ENCODE measurements around the gene CCL5.

CCL5 gene

GRCh38 chr17:35879773-35880654 lies at the start of gene CCL5:
Gene CCL5, minus strand, starts transcription at chr17:35880360.
- no peak for DNase-seq

DNA sequence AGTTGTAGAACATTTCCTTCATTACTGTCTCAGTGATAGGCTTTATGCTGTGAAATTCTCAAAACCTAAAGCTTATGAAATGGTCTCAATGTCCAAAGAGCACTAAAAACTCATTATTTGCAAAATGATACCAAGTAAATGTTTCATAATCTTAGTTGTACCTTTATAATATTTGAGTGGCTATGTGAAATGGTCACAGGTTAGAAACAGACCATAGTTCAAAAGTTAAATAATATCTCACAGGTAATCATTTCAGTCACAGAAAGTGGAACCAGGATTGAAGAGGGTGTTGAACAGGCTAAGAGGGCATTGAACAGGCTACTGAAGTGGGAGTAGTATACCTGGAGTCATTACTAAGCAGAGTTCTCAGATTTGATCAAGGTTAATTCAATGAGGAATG lies 47.6 kb upstream of the CCL5 start:
- no peak for DNase-seq

DNA sequence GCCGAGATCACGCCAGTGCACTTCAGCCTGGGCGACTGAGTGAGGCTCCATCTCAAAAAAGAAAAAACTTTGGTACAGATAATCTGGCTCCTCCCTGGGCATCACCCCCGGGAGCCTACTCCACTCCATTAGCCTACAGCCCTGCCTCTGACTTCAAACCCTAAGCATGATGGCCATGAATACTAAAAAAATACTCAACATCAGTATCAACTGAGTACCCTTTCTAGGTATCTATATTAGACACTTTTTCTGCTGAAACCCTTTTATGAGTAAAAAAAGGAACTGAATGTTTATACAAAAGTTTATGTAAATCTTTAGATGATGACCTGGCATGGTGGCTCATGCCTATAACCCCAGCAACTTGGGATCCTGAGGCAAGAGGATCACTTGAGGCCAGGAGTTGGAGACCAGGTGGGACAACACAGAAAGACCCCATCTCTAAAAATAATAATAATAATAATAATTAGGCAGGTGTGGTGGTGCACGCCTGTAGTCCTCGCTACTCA lies 43.5 kb upstream of the CCL5 start:
- DNase-seq = no peak

DNA sequence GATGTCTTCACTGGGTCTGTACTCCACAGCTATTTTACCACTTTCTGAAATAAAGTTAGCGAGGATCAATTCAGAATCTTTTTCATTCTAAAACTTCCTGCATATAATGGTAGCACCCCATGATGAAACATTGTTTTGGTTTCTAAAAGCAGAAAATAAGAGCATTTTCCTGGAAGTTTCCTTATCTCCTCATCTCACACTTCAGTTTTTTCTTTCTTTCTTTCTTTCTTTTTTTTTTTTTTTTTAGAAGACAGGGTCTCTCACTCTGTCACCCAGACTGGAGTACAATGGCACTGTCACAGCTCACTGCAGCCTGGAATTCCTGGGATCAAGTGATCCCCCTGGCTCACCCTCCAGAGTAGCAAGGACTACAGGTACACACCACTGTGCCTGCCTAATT lies 40.1 kb upstream of the CCL5 start:
- DNase-seq = no peak

DNA sequence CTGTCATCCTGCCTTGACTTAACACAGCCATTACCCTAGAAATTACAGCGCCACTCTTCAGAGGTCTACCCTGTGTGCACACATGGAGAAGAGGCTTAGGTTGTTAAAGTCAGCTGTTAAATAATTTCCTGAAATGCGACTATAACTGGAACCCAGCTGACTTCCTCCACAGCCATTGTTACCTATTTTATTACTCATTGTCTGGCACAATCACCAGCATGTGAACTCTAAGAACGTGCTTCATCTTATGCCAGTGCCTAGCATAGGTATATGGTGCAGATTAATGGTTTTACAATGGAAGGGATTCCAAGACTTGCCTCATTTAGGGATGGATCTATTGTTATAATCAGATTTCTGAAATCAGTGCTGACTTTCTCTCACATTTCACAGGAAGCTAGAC lies 38.5 kb upstream of the CCL5 start:
- no peak for DNase-seq

- DNase-seq = no peak
Measured at GRCh38 chr17:35917519-35918213, 37.5 kb upstream of the CCL5 start.

- no peak for DNase-seq
Measured at GRCh38 chr17:35915153-35915964, 35.2 kb upstream of the CCL5 start.

DNA sequence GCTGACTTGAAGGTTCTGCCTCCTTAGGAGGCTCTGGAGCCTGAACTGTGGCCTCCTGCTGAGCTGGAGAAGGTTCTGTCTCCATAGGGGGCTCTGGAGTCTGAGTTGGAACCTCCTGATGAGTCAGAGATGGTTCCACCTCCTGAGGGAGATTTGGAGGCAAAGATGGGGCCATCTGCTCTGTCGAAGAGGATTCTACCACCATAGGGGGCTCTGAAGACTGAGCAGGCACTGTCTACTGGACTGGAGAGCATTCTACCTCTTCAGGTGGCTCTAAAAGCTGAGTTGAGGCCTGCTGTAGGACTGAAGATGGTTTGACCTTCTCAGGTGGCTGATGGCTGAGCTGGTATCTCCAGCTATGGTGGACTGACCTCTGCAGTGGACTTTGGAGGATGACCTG lies 34.2 kb upstream of the CCL5 start:
- no peak for DNase-seq

- no peak for DNase-seq
Measured at GRCh38 chr17:35913609-35914008, 33.4 kb upstream of the CCL5 start.

GRCh38 chr17:35912942-35913341 lies 32.8 kb upstream of the CCL5 start:
- no peak for DNase-seq

DNA sequence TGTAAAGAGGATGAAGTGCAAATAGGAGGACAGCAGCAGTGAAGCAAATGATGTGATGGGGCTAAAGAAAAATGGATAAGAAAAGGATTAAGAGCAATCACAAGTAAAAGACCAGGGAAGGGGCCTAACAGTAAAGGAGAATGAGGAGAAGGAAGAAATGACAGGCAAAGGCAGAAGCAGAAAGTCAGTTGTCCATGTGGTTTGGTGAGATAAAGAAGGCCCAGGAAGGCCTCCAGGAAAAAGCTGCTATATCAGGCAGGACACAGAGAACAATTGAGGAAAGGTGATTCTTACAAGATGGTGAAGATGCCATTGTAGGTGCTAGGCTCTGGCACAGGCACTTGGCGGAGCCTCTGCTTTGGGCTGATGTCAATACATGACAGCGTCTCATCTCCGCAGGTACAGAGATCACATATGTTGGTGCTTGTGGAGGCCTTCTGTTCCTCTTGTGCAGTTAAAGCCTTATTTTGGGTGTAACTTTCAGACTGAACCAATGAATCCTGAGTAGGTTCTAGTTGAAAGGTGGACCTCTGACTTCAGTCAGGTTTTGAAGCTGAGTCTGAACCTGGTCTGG lies 32.3 kb upstream of the CCL5 start:
- no peak for DNase-seq

- DNase-seq = no peak
Measured at GRCh38 chr17:35909408-35909807, 29.2 kb upstream of the CCL5 start.

DNA sequence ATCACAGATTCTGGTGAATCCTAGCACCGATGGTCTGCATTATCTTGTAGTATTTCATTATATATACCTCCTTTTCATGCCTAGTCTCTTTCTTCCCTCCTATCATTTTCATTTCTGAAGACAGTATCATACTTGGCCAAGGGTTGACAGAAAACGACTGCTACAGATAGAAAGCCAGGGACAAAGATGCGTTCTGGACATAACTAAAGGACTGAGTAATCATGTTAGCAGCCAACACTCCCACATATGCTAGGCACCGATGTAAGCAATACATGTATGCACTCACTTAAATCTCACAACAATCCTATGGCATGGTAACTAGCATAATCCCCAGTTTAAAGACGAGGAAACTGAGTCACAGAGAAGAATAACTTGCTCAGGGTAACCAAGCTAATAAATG lies 27.5 kb upstream of the CCL5 start:
- no peak for DNase-seq

DNA sequence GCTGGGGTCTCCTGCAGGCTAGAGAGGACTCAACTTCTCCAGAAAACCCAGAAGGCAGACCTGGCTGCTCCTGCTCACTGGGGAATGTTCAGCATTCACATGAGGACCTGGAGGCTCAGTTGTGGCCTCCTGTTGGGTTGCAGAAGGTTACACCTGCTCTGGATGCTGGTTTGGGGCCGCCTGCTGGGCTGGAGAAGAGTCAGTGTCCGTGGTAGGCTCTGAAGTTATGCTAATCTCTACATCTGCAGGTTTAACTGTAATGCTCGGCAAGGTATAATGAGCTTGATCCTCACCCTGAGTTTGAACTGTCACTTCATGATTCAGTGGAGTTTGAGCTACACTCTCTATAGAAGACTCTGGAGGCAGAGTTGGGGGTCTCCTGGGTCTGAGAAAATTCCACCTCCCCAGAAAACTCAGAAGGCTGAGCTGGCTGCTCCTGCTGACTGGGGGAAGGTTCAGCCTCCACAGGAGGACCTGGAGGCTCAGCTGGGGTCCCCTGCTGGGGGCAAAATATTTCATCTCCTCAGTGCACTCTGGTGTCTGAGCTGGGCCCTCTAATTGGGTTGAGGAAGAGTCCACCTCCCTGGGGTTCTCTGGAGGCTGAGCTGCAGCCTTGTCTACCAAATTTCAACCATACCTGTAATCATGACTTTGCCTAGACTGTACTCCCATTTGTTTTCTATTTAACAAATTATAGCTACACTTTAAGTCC lies 26.9 kb upstream of the CCL5 start:
- no peak for DNase-seq

DNA sequence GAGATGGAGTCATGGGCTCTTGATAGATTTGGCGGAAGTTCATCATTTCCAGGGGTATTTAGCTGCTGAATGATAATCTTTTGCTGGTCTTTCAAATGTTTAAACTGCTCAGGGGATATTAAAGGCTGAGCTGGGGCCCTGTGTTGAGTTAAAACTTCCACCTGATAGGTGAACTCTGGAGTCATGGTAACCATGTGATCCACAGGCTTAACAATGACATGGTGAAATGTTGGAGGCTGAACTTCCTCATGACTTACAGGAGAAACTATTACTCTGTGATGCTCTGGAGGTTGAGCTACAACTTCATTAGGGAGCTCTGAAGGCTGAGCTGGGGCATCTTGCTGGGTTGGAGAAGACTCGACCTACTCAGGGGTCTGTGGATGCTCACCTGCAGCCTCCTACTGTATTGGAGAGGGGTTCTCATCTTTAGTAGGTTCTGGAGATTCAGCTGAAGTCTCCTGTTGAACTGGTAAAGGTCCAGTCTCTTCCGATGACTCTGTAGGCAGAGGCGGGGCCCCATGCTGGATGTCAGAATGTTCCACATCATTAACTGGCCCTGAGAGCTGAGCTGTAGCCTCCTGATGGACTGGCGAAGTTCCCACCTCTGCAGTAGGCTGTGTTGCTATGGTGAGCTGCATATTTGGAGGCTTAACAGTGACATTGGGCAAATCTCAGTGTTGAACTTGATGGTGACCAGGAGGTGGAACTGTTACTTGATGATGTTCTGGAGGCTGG lies 26.2 kb upstream of the CCL5 start:
- DNase-seq = no peak

DNA sequence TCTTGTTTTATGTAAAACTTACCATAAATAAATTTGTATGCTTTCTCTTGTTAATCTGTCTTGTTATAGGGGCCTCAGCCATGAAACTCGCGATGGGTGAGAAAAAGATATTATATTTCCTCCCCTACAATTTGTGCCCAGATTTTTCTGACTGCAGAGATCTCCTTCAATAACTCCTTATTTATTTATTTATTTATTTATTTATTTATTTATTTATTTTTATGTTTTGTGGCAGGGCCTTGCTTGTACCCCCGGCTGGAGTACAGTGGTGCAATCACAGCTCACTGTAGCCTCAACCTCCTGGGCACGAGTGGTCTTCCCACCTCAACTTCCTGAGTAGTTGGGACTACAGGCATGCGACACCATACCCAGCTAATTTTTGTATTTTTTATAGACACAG lies 23.3 kb upstream of the CCL5 start:
- DNase-seq = no peak

DNA sequence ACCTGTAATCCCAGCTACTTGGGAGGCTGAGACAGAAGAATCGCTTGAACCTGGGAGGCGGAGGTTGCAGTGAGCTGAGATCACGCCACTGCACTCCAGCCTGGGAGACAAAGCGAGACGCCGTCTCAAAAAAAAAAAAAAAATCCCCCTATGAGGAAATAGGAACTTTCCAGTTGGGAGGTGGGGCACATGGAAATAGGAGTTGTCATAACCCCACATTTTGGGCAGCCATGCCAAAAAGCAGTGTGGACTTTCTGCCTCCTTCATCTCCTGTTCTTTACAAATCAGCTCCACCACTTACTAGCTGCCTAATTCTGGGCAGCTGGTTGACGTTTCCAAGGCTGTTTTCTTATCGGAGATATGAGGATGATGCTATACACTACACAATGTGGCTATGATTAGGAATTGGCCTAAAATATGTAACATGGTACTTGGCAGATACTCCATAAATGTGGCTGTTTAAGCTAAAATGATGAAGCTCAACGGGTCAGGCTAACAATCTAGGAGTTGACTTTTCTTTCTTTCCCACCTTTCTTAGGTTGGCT lies 21.5 kb upstream of the CCL5 start:
- DNase-seq = no peak

- DNase-seq = no peak
Measured at GRCh38 chr17:35900708-35901480, 20.7 kb upstream of the CCL5 start.

DNA sequence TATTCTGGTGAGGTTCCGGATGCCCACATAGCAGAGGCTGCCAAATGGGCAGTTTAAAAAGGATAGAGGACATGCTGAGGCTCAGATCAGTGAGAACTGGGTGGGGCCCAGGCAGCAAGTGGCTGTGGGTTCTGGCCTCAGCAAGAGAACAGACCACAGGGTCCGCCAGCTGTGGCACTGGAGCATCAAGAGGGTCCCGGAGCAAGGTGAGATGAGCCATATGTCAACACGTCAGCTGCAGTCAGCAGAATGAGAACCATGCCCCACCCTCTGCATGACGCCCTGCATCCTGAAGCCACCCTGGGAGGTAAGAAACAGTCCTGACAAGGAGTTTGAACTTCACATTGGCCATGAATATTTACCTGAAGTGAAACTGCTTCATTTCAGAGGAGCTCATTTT lies 20.1 kb upstream of the CCL5 start:
- DNase-seq = no peak

- DNase-seq = no peak
Measured at GRCh38 chr17:35898283-35899070, 18.3 kb upstream of the CCL5 start.

Data from femur (tissue), 1 donor.